Measurements from ENCODE around the gene ULK4. TPM values are rescaled to one million over a fixed set of nuclear protein-coding genes. Genes with fewer than 3 reads are reported as not detected.

The ULK4 gene
- total RNA-seq, 1 experiment from 2014 or later, result 8.7 TPM

GRCh38 chr3:41485484-41485883 is 476.4 kb downstream of the ULK4 start:
- TF ChIP-seq EZH2 (IDR thresholded peaks at IDR 0.05; ENCODE audit: low read depth), result no peak
- no peak for TF ChIP-seq CTCF (conservative IDR thresholded peaks at IDR 0.05)
- Histone ChIP-seq H3K27ac (no peak overlapping the region), H4K20me1 (ENCODE audit: insufficient read depth) (no peaks in the 10 kb centered on the region), H3K9me3 (ENCODE audit: insufficient read depth, low read depth) (no peaks in the 10 kb centered on the region), H3K79me2 (ENCODE audit: low read depth) (no peaks in the 10 kb centered on the region), H3K4me2 (no peak overlapping the region), H3K4me3 (no peak overlapping the region), H3K4me1 (replicated peaks; ENCODE audit: insufficient read depth) (no peaks in the 10 kb centered on the region), H3K36me3 (ENCODE audit: low read depth) (no peaks in the 10 kb centered on the region), H3F3A (ENCODE audit: insufficient read depth, low read depth) (no peaks in the 10 kb centered on the region), H3K27me3 (ENCODE audit: insufficient read depth, low read depth) (no peaks in the 10 kb centered on the region), H2AFZ (no peak overlapping the region), H3K9me2 (ENCODE audit: insufficient read depth) (no peaks in the 10 kb centered on the region)
- no TSS peak for BruUV-seq (replicated peaks)
- intact Hi-C loops (cut with micrococcal nuclease; ENCODE audit: unreplicated experiment), result no loop called here
- ChIA-PET CTCF (no interaction called here), POLR2A (ENCODE audit: unreplicated experiment) (no interaction called here)
- DNase-seq, result no peak

DNA sequence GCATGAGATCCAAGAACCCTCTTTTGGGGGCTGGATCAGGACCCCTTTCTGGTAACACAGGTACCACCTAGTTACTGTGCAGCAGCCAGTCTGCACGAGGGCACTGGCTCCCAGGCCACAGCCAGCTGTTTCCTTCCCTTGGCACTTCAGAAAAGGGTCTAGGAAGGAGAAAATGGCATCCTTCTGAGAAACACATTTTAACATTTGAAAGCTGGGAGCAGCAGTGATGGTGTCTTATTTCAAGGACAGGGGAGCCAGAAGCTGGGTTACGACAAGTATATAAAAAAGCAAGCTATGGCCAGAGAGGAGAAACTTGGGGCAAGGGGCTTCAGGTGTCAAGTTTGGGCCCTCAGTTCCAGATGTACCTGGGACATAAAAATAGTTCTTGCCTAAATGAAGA is 479.8 kb downstream of the ULK4 start:
- Histone ChIP-seq H3F3A (ENCODE audit: insufficient read depth, low read depth) (no peaks in the 10 kb centered on the region), H3K36me3 (ENCODE audit: low read depth) (no peaks in the 10 kb centered on the region), H3K9me2 (ENCODE audit: insufficient read depth) (no peaks in the 10 kb centered on the region), H3K79me2 (ENCODE audit: low read depth) (no peaks in the 10 kb centered on the region), H3K27ac (no peak overlapping the region), H3K4me1 (replicated peaks; ENCODE audit: insufficient read depth) (no peaks in the 10 kb centered on the region), H4K20me1 (ENCODE audit: insufficient read depth) (no peaks in the 10 kb centered on the region), H2AFZ (no peak overlapping the region), H3K4me3 (no peak overlapping the region), H3K4me2 (no peak overlapping the region), H3K9me3 (ENCODE audit: insufficient read depth, low read depth) (no peaks in the 10 kb centered on the region), H3K27me3 (ENCODE audit: insufficient read depth, low read depth) (no peaks in the 10 kb centered on the region)
- TF ChIP-seq EZH2 (IDR thresholded peaks at IDR 0.05; ENCODE audit: low read depth) (no peak), CTCF (conservative IDR thresholded peaks at IDR 0.05) (no peak)
- POLR2A ChIA-PET (ENCODE audit: unreplicated experiment), result no interaction called here
- DNase-seq, result no peak
- intact Hi-C loops (cut with micrococcal nuclease; ENCODE audit: unreplicated experiment), result no loop called here
- CTCF ChIA-PET, result no interaction called here
- no TSS peak for BruUV-seq (replicated peaks)

GRCh38 chr3:41478278-41478677 is 483.6 kb downstream of the ULK4 start:
- ChIA-PET POLR2A (ENCODE audit: unreplicated experiment) (no interaction called here), CTCF (no interaction called here)
- no peaks in the 10 kb centered on the region for H4K20me1 ChIP-seq (ENCODE audit: insufficient read depth)
- no TSS peak for BruUV-seq (replicated peaks)
- TF ChIP-seq EZH2 (IDR thresholded peaks at IDR 0.05; ENCODE audit: low read depth) (no peak), CTCF (conservative IDR thresholded peaks at IDR 0.05) (no peak)
- no peak overlapping the region for H3K4me2 ChIP-seq
- no peaks in the 10 kb centered on the region for H3K36me3 ChIP-seq (ENCODE audit: low read depth)
- H3K4me3 ChIP-seq, result no peak overlapping the region
- no peaks in the 10 kb centered on the region for H3K27me3 ChIP-seq (ENCODE audit: insufficient read depth, low read depth)
- no peaks in the 10 kb centered on the region for H3K79me2 ChIP-seq (ENCODE audit: low read depth)
- peaks cover under 1% of the 10 kb centered on the region; the same call in 1 of the 2 replicates for H3K9me3 ChIP-seq (ENCODE audit: insufficient read depth, low read depth)
- H3K27ac ChIP-seq, result no peak overlapping the region
- H2AFZ ChIP-seq, result no peak overlapping the region
- intact Hi-C loops (cut with micrococcal nuclease; ENCODE audit: unreplicated experiment), result no loop called here
- no peaks in the 10 kb centered on the region for H3K4me1 ChIP-seq (replicated peaks; ENCODE audit: insufficient read depth)
- no peaks in the 10 kb centered on the region for H3F3A ChIP-seq (ENCODE audit: insufficient read depth, low read depth)
- H3K9me2 ChIP-seq (ENCODE audit: insufficient read depth), result no peaks in the 10 kb centered on the region
- DNase-seq, result no peak
